ENCODE measurements around the gene SLC25A33.

GRCh38 chr1:9494936-9495758 lies 44.1 kb upstream of the SLC25A33 start:
- TF ChIP-seq POLR2A (IDR thresholded peaks at IDR 0.05; ENCODE audit: low read depth, low read length), result no peak
- no peak for TF ChIP-seq POLR2AphosphoS5 (IDR thresholded peaks at IDR 0.05; ENCODE audit: low read depth, low read length)
